ENCODE measurements around the gene FIP1L1. TPM values are rescaled to one million over a fixed set of nuclear protein-coding genes. Genes with fewer than 3 reads are reported as not detected.

FIP1L1 gene
- polyA plus RNA-seq, 2 of the 4 experiments (the other 2 are of a cell fraction): 27.9 to 40.5 TPM

DNA sequence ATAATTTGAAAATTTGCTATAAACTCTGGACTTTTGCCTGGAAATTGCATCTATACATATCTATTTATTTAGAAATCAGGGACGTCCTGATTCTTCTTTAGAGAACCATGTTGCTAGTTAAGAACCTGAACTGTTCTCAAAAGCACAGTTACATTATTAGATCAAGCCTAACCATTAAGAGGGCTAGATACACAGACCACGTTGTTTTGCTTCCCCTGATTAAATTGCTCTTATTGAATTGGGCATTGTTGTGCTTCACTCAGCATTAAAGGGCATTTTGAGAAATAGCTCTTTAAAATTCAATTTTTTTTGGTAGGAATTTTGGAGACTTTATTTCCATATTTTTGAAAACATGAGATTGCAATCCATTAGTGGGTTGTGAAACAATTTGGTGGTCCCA lies 44.4 kb downstream of the FIP1L1 start:
- Histone ChIP-seq H3K27ac (no peak overlapping the region), H3K9me3 (no peaks in the 10 kb centered on the region), H3K4me3 (no peak overlapping the region), H3K4me2 (no peak overlapping the region), H3K4me1 (no peaks in the 10 kb centered on the region)
- ChIA-PET POLR2A (no interaction called here), CTCF (no interaction called here)
- TF ChIP-seq HOXA7 (CRISPR knock-in tag; IDR thresholded peaks at IDR 0.05) (no peak), RARB (CRISPR knock-in tag; IDR thresholded peaks at IDR 0.05) (no peak), NFE2L2 (conservative IDR thresholded peaks at IDR 0.05; ENCODE audit: low read length) (no peak), CBX2 (IDR thresholded peaks at IDR 0.05; ENCODE audit: borderline replicate concordance, low read depth) (no peak), TP53 (CRISPR knock-in tag; IDR thresholded peaks at IDR 0.05) (no peak), HEYL (CRISPR knock-in tag; IDR thresholded peaks at IDR 0.05) (no peak), KDM1A (IDR thresholded peaks at IDR 0.05; ENCODE audit: low read depth) (no peak), NPAS2 (CRISPR knock-in tag; IDR thresholded peaks at IDR 0.05; ENCODE audit: borderline replicate concordance) (no peak), HDAC2 (IDR thresholded peaks at IDR 0.05) (no peak), JUN (IDR thresholded peaks at IDR 0.05) (no peak), EHMT2 (IDR thresholded peaks at IDR 0.05; ENCODE audit: low read depth) (no peak), CHD2 (IDR thresholded peaks at IDR 0.05; ENCODE audit: low read length, partially characterized antibody) (no peak), FOSL2 (IDR thresholded peaks at IDR 0.05) (no peak), FOSL2 (CRISPR knock-in tag; IDR thresholded peaks at IDR 0.05) (no peak), SREBF2 (IDR thresholded peaks at IDR 0.05) (no peak), FOSB (CRISPR knock-in tag; IDR thresholded peaks at IDR 0.05) (no peak), BCL3 (IDR thresholded peaks at IDR 0.05) (no peak)
- TF ChIP-seq, protein P1, sequence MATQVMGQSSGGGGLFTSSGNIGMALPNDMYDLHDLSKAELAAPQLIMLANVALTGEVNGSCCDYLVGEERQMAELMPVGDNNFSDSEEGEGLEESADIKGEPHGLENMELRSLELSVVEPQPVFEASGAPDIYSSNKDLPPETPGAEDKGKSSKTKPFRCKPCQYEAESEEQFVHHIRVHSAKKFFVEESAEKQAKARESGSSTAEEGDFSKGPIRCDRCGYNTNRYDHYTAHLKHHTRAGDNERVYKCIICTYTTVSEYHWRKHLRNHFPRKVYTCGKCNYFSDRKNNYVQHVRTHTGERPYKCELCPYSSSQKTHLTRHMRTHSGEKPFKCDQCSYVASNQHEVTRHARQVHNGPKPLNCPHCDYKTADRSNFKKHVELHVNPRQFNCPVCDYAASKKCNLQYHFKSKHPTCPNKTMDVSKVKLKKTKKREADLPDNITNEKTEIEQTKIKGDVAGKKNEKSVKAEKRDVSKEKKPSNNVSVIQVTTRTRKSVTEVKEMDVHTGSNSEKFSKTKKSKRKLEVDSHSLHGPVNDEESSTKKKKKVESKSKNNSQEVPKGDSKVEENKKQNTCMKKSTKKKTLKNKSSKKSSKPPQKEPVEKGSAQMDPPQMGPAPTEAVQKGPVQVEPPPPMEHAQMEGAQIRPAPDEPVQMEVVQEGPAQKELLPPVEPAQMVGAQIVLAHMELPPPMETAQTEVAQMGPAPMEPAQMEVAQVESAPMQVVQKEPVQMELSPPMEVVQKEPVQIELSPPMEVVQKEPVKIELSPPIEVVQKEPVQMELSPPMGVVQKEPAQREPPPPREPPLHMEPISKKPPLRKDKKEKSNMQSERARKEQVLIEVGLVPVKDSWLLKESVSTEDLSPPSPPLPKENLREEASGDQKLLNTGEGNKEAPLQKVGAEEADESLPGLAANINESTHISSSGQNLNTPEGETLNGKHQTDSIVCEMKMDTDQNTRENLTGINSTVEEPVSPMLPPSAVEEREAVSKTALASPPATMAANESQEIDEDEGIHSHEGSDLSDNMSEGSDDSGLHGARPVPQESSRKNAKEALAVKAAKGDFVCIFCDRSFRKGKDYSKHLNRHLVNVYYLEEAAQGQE (IDR thresholded peaks at IDR 0.05): no peak
- TF ChIP-seq, protein P2, sequence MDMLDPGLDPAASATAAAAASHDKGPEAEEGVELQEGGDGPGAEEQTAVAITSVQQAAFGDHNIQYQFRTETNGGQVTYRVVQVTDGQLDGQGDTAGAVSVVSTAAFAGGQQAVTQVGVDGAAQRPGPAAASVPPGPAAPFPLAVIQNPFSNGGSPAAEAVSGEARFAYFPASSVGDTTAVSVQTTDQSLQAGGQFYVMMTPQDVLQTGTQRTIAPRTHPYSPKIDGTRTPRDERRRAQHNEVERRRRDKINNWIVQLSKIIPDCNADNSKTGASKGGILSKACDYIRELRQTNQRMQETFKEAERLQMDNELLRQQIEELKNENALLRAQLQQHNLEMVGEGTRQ (IDR thresholded peaks at IDR 0.05): no peak
- no peak for ATAC-seq
- WGBS (ENCODE audit: missing lambda C conversion rate): 90% methylated on average over 2 of the region's 2 CpGs
- DNase-seq (ENCODE audit: low read depth in 1 of 2, low spot score in 1 of 2): no peak
- no peak for FAIRE-seq

DNA sequence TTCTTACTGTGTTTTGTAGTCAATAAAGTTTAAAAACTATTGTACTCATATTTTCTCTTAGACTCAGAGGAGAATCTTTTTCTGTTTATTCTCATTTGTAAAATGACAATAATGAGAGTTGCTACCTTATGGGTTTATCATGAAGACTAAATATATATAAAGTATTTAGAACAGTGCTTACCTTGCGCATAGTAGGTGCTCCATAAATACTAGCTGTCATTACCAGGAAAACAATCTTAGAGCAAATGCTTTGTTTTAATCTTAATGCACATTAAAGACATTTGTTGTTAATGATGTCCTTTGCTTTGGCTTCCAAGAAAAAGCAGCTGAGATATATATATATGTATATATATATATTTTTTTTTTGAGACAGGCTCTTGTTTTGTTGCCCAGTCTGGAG lies 44.9 kb downstream of the FIP1L1 start:
- CTCF ChIA-PET: no interaction called here
- DNase-seq (ENCODE audit: low read depth in 1 of 2, low spot score in 1 of 2) (no peak), ATAC-seq (no peak), FAIRE-seq (no peak)
- Histone ChIP-seq H3K27ac (no peak overlapping the region), H3K4me1 (no peaks in the 10 kb centered on the region), H3K4me3 (no peak overlapping the region), H3K4me2 (no peak overlapping the region), H3K9me3 (no peaks in the 10 kb centered on the region)
- TF ChIP-seq CHD2 (IDR thresholded peaks at IDR 0.05; ENCODE audit: low read length, partially characterized antibody) (no peak), BHLHE40 (IDR thresholded peaks at IDR 0.05; ENCODE audit: low read depth, low read length) (no peak), KDM1A (IDR thresholded peaks at IDR 0.05; ENCODE audit: low read depth) (no peak), BCL3 (IDR thresholded peaks at IDR 0.05) (no peak), JUN (IDR thresholded peaks at IDR 0.05) (no peak), HMGXB4 (CRISPR knock-in tag; IDR thresholded peaks at IDR 0.05; ENCODE audit: borderline replicate concordance) (no peak)
- POLR2A ChIA-PET: no interaction called here
- 100% methylated on average over 1 of the region's 1 CpG for WGBS (ENCODE audit: missing lambda C conversion rate)
